ENCODE results near the gene NWD2.

DNA sequence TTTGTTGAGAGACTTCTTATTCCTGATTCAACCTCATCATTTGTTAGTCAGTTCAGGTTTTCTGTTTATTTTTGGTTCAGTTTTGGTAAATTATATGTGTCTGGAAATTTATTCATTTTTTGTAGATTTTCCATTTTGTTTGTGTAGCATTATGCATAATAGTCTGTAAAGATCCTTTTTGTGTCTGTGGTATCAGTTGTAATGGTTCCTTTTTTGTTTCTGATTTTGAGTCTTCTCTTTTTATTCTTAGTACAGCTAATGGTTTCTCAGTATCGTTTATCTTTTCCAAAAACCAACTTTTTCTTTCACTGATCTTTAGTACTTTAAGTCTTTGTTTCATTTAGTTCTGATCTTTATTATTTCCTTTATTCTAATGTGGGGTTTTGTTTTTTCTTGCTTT is 61.4 kb downstream of the NWD2 start:
- TF ChIP-seq CTCF (tag by site-specific recombination; IDR thresholded peaks at IDR 0.05) (no peak), ZNF311 (tag by site-specific recombination; IDR thresholded peaks at IDR 0.05; ENCODE audit: borderline replicate concordance) (no peak), ZNF23 (tag by site-specific recombination; IDR thresholded peaks at IDR 0.05; ENCODE audit: borderline replicate concordance) (no peak)
